Astrocyte (in vitro differentiated cells and primary cell): Measurements from ENCODE around the gene E2F2. TPM values are rescaled to one million over a fixed set of nuclear protein-coding genes. Genes with fewer than 3 reads are reported as not detected.

Experiments
- DNase-seq: peaks from one replicate; pipeline ENCODE4 v3.0.0-alpha.2; 2010; ENCODE audit warnings: low read depth
- FAIRE-seq: peaks from 2 replicates; lab custom pipeline; 2011; peaks lifted over from hg19 to GRCh38; lab: Jason Lieb, UNC
- H2AFZ ChIP-seq: 2 replicates; pipeline ENCODE4 v1.6.0; 2012; ENCODE audit warnings: low read depth, low read length, inconsistent platforms
- H3K27ac ChIP-seq: 2 replicates; pipeline ENCODE4 v1.5.1; 2011; ENCODE audit warnings: low read depth, low read length, inconsistent platforms
- H3K27me3 ChIP-seq: 2 replicates; pipeline ENCODE4 v1.6.0; 2011; ENCODE audit warnings: low read length, inconsistent platforms; ENCODE audit not compliant: insufficient read depth
- H3K36me3 ChIP-seq: 2 replicates; pipeline ENCODE4 v1.5.1; 2011; ENCODE audit warnings: low read length, inconsistent platforms; ENCODE audit not compliant: insufficient read depth
- H3K4me1 ChIP-seq: 2 replicates; pipeline ENCODE4 v1.5.1; 2011; ENCODE audit warnings: low read length, inconsistent platforms; ENCODE audit not compliant: insufficient read depth
- H3K4me2 ChIP-seq: 2 replicates; pipeline ENCODE4 v1.6.0; 2012; ENCODE audit warnings: low read length, inconsistent platforms
- H3K4me3 ChIP-seq: 2 replicates; pipeline ENCODE4 v1.5.1; 2011; ENCODE audit warnings: low read depth, mild to moderate bottlenecking, low read length, inconsistent platforms; ENCODE audit not compliant: insufficient read depth
- H3K79me2 ChIP-seq: 2 replicates; pipeline ENCODE4 v1.6.0; 2012; ENCODE audit warnings: mild to moderate bottlenecking, low read length, inconsistent platforms; ENCODE audit not compliant: insufficient read depth
- H3K9ac ChIP-seq: 2 replicates; pipeline ENCODE4 v1.6.0; 2012; ENCODE audit warnings: mild to moderate bottlenecking, low read length, inconsistent platforms
- H3K9me3 ChIP-seq: 2 replicates; pipeline ENCODE4 v1.5.1; 2012; ENCODE audit warnings: low read depth, mild to moderate bottlenecking, low read length, inconsistent platforms; ENCODE audit not compliant: insufficient read depth
- H4K20me1 ChIP-seq: 2 replicates; pipeline ENCODE4 v1.6.0; 2012; ENCODE audit warnings: low read length, inconsistent platforms; ENCODE audit not compliant: insufficient read depth
- H3K27ac Mint-ChIP-seq: one replicate; pipeline ENCODE4 v1.8.0; 2021; ENCODE audit warnings: mild to moderate bottlenecking, mixed read lengths; ENCODE audit not compliant: unreplicated experiment
- H3K27me3 Mint-ChIP-seq: one replicate; pipeline ENCODE4 v1.8.0; 2021; ENCODE audit warnings: low read depth, mixed read lengths; ENCODE audit not compliant: unreplicated experiment
- H3K36me3 Mint-ChIP-seq: one replicate; pipeline ENCODE4 v1.8.0; 2021; ENCODE audit warnings: low read depth, mixed read lengths; ENCODE audit not compliant: unreplicated experiment
- H3K4me1 Mint-ChIP-seq: one replicate; pipeline ENCODE4 v1.8.0; 2021; ENCODE audit warnings: low read depth, mixed read lengths; ENCODE audit not compliant: unreplicated experiment
- H3K4me3 Mint-ChIP-seq: one replicate; pipeline ENCODE4 v1.8.0; 2021; ENCODE audit warnings: mild to moderate bottlenecking, moderate library complexity, mixed read lengths; ENCODE audit not compliant: unreplicated experiment
- H3K9me3 Mint-ChIP-seq: one replicate; pipeline ENCODE4 v1.8.0; 2021; ENCODE audit warnings: mild to moderate bottlenecking, mixed read lengths; ENCODE audit not compliant: unreplicated experiment
- CTCF ChIP-seq: IDR thresholded peaks from 2 replicates; pipeline ENCODE4 v1.5.1; 2011; ENCODE audit warnings: low read depth, mild to moderate bottlenecking, inconsistent platforms, low read length, moderate library complexity; ENCODE audit not compliant: insufficient read depth
- EZH2 ChIP-seq: IDR thresholded peaks from 2 replicates; pipeline ENCODE4 v1.6.1; 2012; ENCODE audit warnings: mild to moderate bottlenecking, low read length, inconsistent platforms; ENCODE audit not compliant: insufficient read depth
- total RNA-seq: library from RNA; stranded (reverse); gene quantifications from 2 replicates; pipeline ENCODE4 v1.2.1, GENCODE V29; 2021

The E2F2 gene
- total RNA-seq, 1 donor from 2014 or later = 0.11 TPM

- H3K4me3 Mint-ChIP-seq = no peak overlapping the region
- peaks cover 68% of the 10 kb centered on the region for H4K20me1 ChIP-seq
- peak overlapping the region; percentile 23 for H3K27ac Mint-ChIP-seq
- H3K27me3 ChIP-seq = no peaks in the 10 kb centered on the region
- no peaks in the 10 kb centered on the region for H3K27me3 Mint-ChIP-seq
- H3K27ac ChIP-seq = no peak overlapping the region
- FAIRE-seq = no peak
- H3K9me3 ChIP-seq = no peaks in the 10 kb centered on the region
- no peak overlapping the region for H3K9ac ChIP-seq
- peaks cover 18% of the 10 kb centered on the region for H3K4me1 ChIP-seq
- peaks cover 11% of the 10 kb centered on the region for H3K36me3 Mint-ChIP-seq
- TF ChIP-seq EZH2 (no peak), CTCF (no peak)
- no peak overlapping the region for H3K4me2 ChIP-seq
- DNase-seq = peak; percentile 54
- no peaks in the 10 kb centered on the region for H3K79me2 ChIP-seq
- H3K36me3 ChIP-seq = no peaks in the 10 kb centered on the region
- H3K4me3 ChIP-seq = no peak overlapping the region
- peaks cover 39% of the 10 kb centered on the region for H3K4me1 Mint-ChIP-seq
- no peaks in the 10 kb centered on the region for H3K9me3 Mint-ChIP-seq
- no peak overlapping the region for H2AFZ ChIP-seq
Measured at GRCh38 chr1:23473037-23473800, 57.8 kb downstream of the E2F2 start.

DNA sequence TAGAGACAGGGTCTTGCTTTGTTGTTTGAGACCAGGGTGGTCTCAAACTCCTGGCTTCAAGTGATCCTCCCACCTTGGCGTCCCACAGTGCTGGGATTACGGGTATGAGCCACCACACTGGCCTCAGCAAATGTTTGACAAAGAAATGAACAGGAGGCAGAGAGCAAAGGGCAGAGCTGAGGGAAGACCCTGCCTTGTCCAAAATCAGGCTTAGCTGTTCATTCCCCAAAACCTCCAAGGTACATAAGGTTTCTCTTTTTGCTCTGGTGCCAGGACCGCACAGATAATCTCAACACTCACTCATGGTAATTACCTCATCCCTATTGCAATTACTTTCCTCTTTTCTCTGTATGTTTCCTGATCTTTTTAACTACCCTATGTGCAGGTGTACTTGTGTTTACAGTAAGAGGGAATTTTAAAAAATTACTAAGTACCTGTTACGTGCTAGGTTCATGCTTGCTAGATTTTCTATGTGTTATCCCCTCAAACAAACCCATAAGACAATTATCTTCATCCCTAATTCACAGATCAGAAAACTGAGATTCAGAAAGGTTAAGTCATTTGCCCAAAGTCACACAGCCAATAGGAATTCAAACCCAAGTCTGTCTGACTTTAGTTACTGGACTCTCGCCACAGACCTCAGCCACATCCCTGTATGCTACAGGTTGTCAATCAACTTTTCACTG is 58.5 kb downstream of the E2F2 start:
- no peak overlapping the region for H3K4me3 ChIP-seq
- no peaks in the 10 kb centered on the region for H3K9me3 ChIP-seq
- no peak overlapping the region for H2AFZ ChIP-seq
- H3K4me3 Mint-ChIP-seq = no peak overlapping the region
- no peaks in the 10 kb centered on the region for H3K27me3 ChIP-seq
- no peak overlapping the region for H3K4me2 ChIP-seq
- no peak overlapping the region for H3K9ac ChIP-seq
- H3K4me1 Mint-ChIP-seq = peaks cover 40% of the 10 kb centered on the region
- no peaks in the 10 kb centered on the region for H3K79me2 ChIP-seq
- no peak overlapping the region for H3K27ac ChIP-seq
- peaks cover 18% of the 10 kb centered on the region for H3K4me1 ChIP-seq
- H3K36me3 ChIP-seq = no peaks in the 10 kb centered on the region
- H3K9me3 Mint-ChIP-seq = no peaks in the 10 kb centered on the region
- peaks cover 10% of the 10 kb centered on the region for H3K36me3 Mint-ChIP-seq
- DNase-seq (no peak), FAIRE-seq (no peak)
- H4K20me1 ChIP-seq = peaks cover 68% of the 10 kb centered on the region
- H3K27ac Mint-ChIP-seq = peak overlapping the region; percentile 34
- no peaks in the 10 kb centered on the region for H3K27me3 Mint-ChIP-seq
- TF ChIP-seq CTCF = no peak
